GM21526 (cell line): ENCODE data around the gene NUDT12.
A peak's percentile ranks its signal among the peaks of the same experiment; 100 is the strongest.

Experiments
- ATAC-seq: cut with Tn5 transposase; IDR thresholded peaks from one replicate; pipeline ENCODE4 v1.9.1; 2021; ENCODE audit warnings: moderate library complexity; ENCODE audit not compliant: unreplicated experiment, low FRiP score

Gene NUDT12

GRCh38 chr5:103562453-103563157 is at the start of gene NUDT12:
TSS of gene NUDT12 (minus strand) at chr5:103562789. CDS start at chr5:103560248, 2,541 bp downstream.
- ATAC-seq: peak; percentile 96

GRCh38 chr5:103607346-103607745 is 44.8 kb upstream of the NUDT12 start:
- no peak for ATAC-seq

GRCh38 chr5:103605277-103605676 is 42.7 kb upstream of the NUDT12 start:
- no peak for ATAC-seq

DNA sequence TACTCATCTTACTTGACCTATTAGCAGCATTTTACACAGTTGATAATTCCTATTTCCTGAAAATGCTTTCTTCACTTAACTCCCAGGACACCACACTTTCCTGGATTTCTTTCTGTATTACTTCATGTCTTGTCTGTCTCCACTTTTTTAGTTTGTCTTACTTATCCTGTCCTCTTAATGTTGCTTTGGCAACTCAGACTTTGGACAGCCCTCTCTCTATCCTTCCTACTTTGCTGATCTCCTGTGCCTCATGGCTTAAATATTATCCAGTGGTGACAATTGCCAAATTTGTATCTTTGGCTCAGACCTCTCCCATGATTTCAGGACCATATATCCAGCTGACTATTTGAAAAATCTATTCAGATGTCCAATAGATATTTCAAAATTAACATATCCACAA is 39.8 kb upstream of the NUDT12 start:
- no peak for ATAC-seq

- ATAC-seq: no peak
Measured at GRCh38 chr5:103601314-103601713, 38.7 kb upstream of the NUDT12 start.

DNA sequence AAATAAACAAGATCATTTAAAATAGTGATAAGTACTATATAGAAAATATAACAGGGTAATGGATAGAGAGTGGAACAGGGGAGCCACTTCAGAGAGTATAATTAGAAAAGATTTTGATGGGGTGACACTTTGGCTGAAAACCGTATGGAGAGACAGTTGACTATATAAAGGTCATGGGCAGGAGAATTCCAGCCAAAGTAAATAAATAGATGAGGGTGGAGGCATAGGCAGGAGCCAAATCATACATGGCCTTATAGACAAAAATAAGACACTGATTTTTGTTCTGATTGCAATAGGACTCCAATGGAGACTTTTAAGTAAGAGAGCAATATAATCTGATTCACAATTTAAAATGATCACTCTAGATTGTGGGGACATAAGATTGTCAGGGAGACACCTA is 37.5 kb upstream of the NUDT12 start:
- no peak for ATAC-seq

- peak; percentile 58 for ATAC-seq
Measured at GRCh38 chr5:103598997-103599566, 36.5 kb upstream of the NUDT12 start.

DNA sequence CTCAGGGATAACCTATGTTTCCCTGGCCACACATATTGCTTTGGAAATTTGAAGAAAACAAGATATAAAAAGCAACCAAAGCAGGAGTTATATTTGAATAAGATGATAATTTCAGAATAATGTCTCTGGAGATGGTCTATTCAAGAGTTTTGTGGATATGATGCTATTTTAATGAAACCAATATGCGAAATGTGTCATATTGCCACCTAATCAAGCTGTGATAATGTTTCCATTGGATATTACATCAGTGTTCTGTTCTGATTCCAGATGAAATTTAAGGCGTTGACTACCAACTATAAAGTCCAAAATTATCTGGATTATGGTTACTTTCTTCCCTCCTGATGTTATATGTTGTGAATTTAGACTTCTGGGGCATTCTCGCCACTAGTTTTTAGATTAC is 27.6 kb upstream of the NUDT12 start:
- no peak for ATAC-seq

DNA sequence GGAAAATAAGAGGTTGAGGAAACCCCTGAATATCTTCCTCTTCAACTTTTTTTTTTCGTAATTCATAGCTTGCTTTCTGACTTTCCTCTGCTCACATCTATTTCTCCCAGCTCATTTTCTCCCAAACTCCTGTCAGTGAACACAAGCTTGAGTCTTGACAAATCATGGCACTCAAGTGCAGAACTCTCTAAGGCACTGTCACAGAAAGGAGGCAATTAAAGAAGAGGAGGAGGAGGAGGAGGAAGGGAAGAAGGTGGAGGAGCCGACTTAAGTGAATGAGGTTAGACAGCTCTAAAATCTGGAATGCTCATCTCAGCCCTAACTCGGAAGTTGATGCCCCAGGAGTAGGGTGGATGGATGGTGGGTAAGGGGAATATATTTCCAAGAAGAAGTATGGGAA is 27.2 kb upstream of the NUDT12 start:
- no peak for ATAC-seq

DNA sequence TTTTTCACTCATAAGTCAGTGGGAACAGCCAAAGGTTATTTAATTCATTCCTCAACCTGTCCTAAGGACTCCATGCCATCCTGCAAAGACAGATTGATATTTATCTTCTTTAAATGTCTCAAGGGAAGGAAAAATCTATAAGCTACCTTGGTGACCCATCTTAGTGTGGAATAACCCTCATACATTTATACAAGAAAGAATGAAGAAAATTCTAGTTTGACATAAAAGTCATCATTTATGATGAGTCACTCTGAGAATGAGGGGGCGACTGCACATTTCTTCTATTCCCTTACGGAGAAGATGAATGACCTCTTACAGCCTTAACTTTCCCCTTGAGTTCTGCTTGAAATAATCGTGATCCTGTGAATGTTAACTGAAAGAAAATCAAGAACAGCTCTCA is 26.8 kb upstream of the NUDT12 start:
- ATAC-seq: no peak

DNA sequence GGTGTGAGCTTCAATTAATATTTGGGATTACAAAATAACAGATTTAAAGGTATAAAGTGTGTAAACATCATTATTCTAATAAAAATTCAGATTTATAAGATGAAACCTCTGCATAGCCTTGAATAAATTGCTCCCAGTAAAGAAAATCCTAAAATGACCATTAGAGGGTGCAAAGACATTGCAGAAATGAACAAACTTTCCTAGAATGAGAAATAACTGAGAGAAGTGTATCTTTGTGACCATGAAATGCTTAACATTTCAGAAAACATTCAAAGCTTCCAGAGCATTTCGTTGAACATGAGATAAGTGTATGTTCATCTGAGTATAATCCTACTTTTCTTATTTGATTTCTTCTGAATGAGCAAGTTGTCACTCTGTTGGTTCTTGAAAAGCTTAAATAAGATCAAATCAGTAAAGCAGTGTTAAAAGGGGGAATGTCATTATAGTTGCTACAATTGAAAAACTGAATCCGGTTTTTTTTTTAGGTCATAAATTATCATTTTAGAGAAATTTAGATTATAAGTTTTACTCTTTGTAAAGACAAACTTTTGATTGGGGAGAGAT is 24.7 kb upstream of the NUDT12 start:
- ATAC-seq: no peak

GRCh38 chr5:103582364-103582763 is 19.8 kb upstream of the NUDT12 start:
- no peak for ATAC-seq

DNA sequence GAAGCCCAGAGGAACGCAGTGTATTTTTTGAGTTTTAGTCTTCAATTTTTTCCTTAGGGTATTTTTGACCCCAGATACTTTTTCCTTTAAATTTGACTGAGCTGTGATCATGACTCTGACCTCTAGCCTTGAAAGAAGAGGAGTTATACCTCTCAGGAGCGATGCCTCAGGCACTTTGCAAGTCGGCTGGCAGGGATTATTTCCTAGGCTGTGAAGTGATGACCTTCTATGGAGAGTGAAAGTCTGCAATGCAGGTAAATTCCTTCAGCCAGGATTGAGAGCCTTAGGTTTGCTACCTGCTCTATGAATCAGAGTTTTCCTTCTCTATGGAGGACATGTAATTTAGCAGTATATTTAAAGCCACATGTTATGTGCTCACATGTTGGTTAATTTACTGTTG is 10.8 kb upstream of the NUDT12 start:
- ATAC-seq: no peak

GRCh38 chr5:103572454-103572853 is 9.9 kb upstream of the NUDT12 start:
- no peak for ATAC-seq

GRCh38 chr5:103571730-103572129 is 9.1 kb upstream of the NUDT12 start:
- no peak for ATAC-seq

DNA sequence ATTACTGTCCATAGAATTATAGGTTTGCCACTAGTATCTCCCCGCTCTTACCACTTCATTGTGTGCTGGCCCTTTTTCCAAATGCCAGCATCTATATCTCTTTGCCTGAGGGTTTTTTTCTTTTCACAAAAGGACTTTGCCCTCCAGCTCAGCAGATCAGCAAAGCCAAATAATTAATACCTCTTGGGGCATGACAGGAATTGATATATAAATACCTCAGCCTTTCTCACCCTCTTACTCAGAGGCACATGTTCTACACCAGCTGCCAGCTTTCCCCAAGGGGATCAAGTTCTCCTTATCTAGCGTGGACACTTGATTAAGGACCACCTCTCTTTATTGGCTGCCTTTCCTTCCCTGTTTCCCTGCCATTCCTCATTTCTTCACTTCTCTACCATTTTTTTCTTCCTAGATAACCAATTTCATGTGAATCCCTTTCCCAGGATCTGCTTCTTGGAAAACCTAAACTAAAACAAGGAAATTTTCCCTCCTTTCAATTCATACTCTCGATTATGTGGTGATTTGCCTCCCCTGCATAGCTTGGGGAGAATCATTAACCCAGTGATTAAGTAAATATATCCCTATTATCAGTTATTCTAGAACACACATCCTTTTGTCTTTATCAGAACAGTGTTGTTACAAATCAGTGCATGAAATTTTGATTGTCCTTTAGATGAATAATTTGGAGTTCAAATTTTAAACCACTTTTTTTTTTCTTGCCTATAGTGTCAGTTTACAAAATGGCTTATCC is 6.9 kb upstream of the NUDT12 start:
- ATAC-seq: no peak

GRCh38 chr5:103565719-103566118 is 3.1 kb upstream of the NUDT12 start:
- ATAC-seq: no peak

GRCh38 chr5:103561685-103562452 is 720 bp downstream of the NUDT12 start:
- ATAC-seq: peak; percentile 51

GRCh38 chr5:103560826-103561225 is 1.8 kb downstream of the NUDT12 start:
- ATAC-seq: no peak

- ATAC-seq: no peak
Measured at GRCh38 chr5:103546858-103547257, 15.7 kb downstream of the NUDT12 start.

- ATAC-seq: no peak
Measured at GRCh38 chr5:103542441-103542840, 20.1 kb downstream of the NUDT12 start.
